HG03175 (cell line): Measurements from ENCODE around the gene C1R.
"Not testable (repeated sequence)": the region's sequence is repeated elsewhere in the genome, so short reads cannot be mapped to it uniquely, and the experiment has no call there.

Source experiments
- ATAC-seq: cut with Tn5 transposase; IDR thresholded peaks from one replicate; pipeline ENCODE4 v1.9.1; 2021; ENCODE audit warnings: mild to moderate bottlenecking, moderate library complexity; ENCODE audit not compliant: unreplicated experiment

The C1R gene

DNA sequence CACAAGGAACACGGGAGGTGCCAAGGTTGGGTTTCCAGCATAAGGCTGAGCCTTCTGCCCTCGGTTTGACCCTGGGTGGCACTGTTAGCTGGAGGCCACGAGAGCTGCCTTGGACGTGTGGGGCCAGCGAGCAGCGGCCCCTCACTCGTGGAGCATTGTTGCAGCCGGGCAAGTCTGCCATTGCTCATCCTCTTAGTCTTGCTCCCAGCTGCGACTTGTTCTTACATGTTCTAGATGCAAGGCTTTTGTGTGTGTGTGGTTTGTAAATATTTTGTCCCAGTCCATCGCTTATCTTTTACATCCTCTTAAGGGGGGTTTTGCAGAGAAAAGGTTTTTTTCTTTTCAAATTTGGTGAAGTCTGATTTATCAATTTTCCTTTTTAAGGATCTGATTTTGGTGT, 52.8 kb downstream of the C1R start:
- no peak for ATAC-seq

- no peak for ATAC-seq
Measured at GRCh38 chr12:7038591-7038990, 53.7 kb downstream of the C1R start.

DNA sequence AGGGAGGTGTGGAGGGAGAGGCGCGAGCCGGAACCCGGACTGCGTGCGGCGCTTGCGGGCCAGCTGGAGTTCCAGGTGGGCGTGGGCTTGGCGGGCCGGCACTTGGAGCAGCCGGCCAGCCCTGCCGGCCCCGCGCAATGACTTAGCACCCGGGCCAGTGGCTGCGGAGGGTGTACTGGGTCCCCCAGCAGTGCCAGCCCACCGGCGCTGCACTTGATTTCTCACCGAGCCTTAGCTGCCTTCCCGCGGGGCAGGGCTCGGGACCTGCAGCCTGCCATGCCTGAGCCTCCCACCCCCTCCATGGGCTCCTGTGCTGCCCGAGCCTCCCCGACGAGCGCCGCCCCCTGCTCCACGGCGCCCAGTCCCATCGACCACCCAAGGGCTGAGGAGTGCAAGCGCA, 54.8 kb downstream of the C1R start:
- not testable (repeated sequence) for ATAC-seq

GRCh38 chr12:7035463-7035862, 56.8 kb downstream of the C1R start:
- ATAC-seq: no peak

GRCh38 chr12:7034464-7034863, 57.8 kb downstream of the C1R start:
- no peak for ATAC-seq

GRCh38 chr12:7032990-7033389, 59.3 kb downstream of the C1R start:
- no peak for ATAC-seq

DNA sequence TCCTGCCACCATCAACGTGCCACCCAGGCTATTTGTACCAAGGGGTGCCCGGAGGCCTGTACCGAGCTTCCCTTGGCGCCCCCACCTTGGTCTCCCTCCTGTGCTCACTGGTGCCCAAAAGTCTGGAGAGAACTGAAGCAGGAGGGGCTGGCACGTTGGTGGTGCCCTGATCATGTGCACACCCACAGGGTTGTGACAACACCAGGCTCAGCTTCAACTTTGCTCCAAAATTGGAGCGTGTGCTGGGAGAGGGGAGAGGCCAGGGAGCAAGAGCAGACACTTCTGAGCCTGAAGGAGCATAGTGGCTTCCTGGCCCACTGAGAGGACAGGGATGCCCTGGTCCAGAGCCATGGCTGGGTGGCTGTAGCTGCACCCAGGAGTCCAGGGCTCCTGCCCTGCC, 60.9 kb downstream of the C1R start:
- no peak for ATAC-seq
